ENCODE results near the gene TXNDC8. TPM values are rescaled to one million over a fixed set of nuclear protein-coding genes. Genes with fewer than 3 reads are reported as not detected.
"Not testable (repeated sequence)": the region's sequence is repeated elsewhere in the genome, so short reads cannot be mapped to it uniquely, and the experiment has no call there.

The TXNDC8 gene
- total RNA-seq, 4 donors from 2014 or later = not detected

- intact Hi-C loops (cut with DNase I) = no loop called here
These were observed 26.8 kb upstream of the TXNDC8 start for GRCh38 chr9:110364451-110364850.

GRCh38 chr9:110358992-110359391 lies 21.3 kb upstream of the TXNDC8 start:
- H3K9me3 ChIP-seq; intact Hi-C loops (cut with DNase I); H3K4me3 ChIP-seq (replicated peaks in 1 of 3); H3K36me3 ChIP-seq; H3K27ac ChIP-seq; H3K4me1 ChIP-seq; H3K27me3 ChIP-seq; DNase-seq: not testable (repeated sequence)
- 100% methylated on average over 2 of the region's 2 CpGs for WGBS, 2 donors

More at GRCh38 chr9:110364451-110364850, 26.8 kb upstream of the TXNDC8 start:
- no peak for TF ChIP-seq CTCF (IDR thresholded peaks at IDR 0.05)
- TF ChIP-seq POLR2A (IDR thresholded peaks at IDR 0.05) = no peak
- Histone ChIP-seq H3K36me3 (no peaks in the 10 kb centered on the region), H3K27me3 (no peaks in the 10 kb centered on the region), H3K27ac (no peak overlapping the region), H3K4me3 (replicated peaks in 1 of 3) (no peak overlapping the region), H3K4me1 (no peaks in the 10 kb centered on the region), H3K9me3 (no peaks in the 10 kb centered on the region)
- 90 to 92% methylated on average over 2 of the region's 2 CpGs for WGBS, 2 donors
- DNase-seq = no peak

DNA sequence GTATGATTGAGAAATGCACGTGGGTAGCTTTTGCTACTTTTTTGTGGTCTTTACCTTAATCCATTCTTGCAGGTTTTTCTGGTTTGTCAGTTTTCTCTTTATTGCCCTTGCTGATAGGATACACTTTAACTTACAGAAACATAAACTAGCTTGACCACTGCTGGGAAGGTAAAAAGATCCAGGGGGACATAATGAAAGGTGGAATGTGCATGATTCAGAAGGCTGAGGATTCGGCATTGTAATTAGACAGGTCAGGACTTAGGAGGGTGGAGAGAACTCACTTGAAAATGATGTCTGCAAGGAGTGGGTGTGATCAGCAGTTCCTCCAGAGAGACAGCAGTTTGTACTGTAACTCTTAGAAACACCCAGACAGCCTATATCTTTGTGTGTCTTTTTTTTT lies 19.8 kb upstream of the TXNDC8 start:
- no peak for DNase-seq
- no peaks in the 10 kb centered on the region for H3K4me1 ChIP-seq
- TF ChIP-seq POLR2A (IDR thresholded peaks at IDR 0.05) = no peak
- TF ChIP-seq CTCF (IDR thresholded peaks at IDR 0.05) = no peak
- H3K27me3 ChIP-seq = no peaks in the 10 kb centered on the region
- no peak overlapping the region for H3K27ac ChIP-seq
- intact Hi-C loops (cut with DNase I) = no loop called here
- 64 to 76% methylated on average over 2 of the region's 2 CpGs for WGBS, 2 donors
- H3K4me3 ChIP-seq (replicated peaks in 1 of 3) = no peak overlapping the region
- no peaks in the 10 kb centered on the region for H3K36me3 ChIP-seq
- no peaks in the 10 kb centered on the region for H3K9me3 ChIP-seq

GRCh38 chr9:110356639-110357395 lies 19.2 kb upstream of the TXNDC8 start:
- no peak overlapping the region for H3K27ac ChIP-seq
- H3K4me1 ChIP-seq = no peaks in the 10 kb centered on the region
- DNase-seq = no peak
- H3K9me3 ChIP-seq = no peaks in the 10 kb centered on the region
- H3K27me3 ChIP-seq = no peaks in the 10 kb centered on the region
- no peaks in the 10 kb centered on the region for H3K36me3 ChIP-seq
- intact Hi-C loops (cut with DNase I) = no loop called here
- WGBS, 2 donors = 80 to 84% methylated on average over 4 of the region's 4 CpGs
- H3K4me3 ChIP-seq (replicated peaks in 1 of 3) = no peak overlapping the region
- no peak for TF ChIP-seq CTCF (IDR thresholded peaks at IDR 0.05)
- TF ChIP-seq POLR2A (IDR thresholded peaks at IDR 0.05) = no peak

- Histone ChIP-seq H3K4me1 (no peaks in the 10 kb centered on the region), H3K27ac (no peak overlapping the region), H3K36me3 (no peaks in the 10 kb centered on the region), H3K27me3 (no peaks in the 10 kb centered on the region), H3K9me3 (no peaks in the 10 kb centered on the region), H3K4me3 (replicated peaks in 1 of 3) (no peak overlapping the region)
- no peak for DNase-seq
- intact Hi-C loops (cut with DNase I) = no loop called here
- 90 to 92% methylated on average over 2 of the region's 2 CpGs for WGBS, 2 donors
- no peak for TF ChIP-seq POLR2A (IDR thresholded peaks at IDR 0.05)
- no peak for TF ChIP-seq CTCF (IDR thresholded peaks at IDR 0.05)
These were observed 18.2 kb upstream of the TXNDC8 start for GRCh38 chr9:110355911-110356310.

All from thyroid gland (tissue), 4 donors.